Tibial nerve (tissue), 4 donors: ENCODE results near the gene DPP4.

ENCODE experiments used
- EP300 ChIP-seq, 2 donors: sonication (generic); formaldehyde crosslinking; IDR thresholded peaks; one replicate each; pipeline ENCODE4 v1.6.1; 2017; ENCODE audit warnings: antibody characterized with exemption in 2 of 2, mild to moderate bottlenecking in 1 of 2
- POLR2A ChIP-seq, 2 donors: fragments of 450-650 bp; IDR thresholded peaks; one replicate each; pipeline ENCODE4 v1.6.1; 2017; ENCODE audit warnings: antibody characterized with exemption in 2 of 2, mild to moderate bottlenecking in 2 of 2, moderate library complexity in 2 of 2
- TF ChIP-seq, protein P1 (sequence below), 5 experiments: fragments of 200-600 bp in 3 of 5; fragments of 450-650 bp in 2 of 5; sonication (generic) in 3 of 5; IDR thresholded peaks; one replicate each; pipeline ENCODE4 v1.5.1; 2016 to 2019; ENCODE audit warnings: antibody characterized with exemption in 5 of 5, mild to moderate bottlenecking in 3 of 5, moderate library complexity in 2 of 5

GRCh38 chr2:161987311-161987710 lies 86.7 kb downstream of the DPP4 start:
- TF ChIP-seq POLR2A (IDR thresholded peaks at IDR 0.05) (no peak), EP300 (IDR thresholded peaks at IDR 0.05) (no peak)
- TF ChIP-seq, protein P1, sequence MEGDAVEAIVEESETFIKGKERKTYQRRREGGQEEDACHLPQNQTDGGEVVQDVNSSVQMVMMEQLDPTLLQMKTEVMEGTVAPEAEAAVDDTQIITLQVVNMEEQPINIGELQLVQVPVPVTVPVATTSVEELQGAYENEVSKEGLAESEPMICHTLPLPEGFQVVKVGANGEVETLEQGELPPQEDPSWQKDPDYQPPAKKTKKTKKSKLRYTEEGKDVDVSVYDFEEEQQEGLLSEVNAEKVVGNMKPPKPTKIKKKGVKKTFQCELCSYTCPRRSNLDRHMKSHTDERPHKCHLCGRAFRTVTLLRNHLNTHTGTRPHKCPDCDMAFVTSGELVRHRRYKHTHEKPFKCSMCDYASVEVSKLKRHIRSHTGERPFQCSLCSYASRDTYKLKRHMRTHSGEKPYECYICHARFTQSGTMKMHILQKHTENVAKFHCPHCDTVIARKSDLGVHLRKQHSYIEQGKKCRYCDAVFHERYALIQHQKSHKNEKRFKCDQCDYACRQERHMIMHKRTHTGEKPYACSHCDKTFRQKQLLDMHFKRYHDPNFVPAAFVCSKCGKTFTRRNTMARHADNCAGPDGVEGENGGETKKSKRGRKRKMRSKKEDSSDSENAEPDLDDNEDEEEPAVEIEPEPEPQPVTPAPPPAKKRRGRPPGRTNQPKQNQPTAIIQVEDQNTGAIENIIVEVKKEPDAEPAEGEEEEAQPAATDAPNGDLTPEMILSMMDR (IDR thresholded peaks at IDR 0.05), result no peak
